Cardiac muscle cell (in vitro differentiated cells and primary cell): ENCODE data around the gene BRF1. TPM values are rescaled to one million over a fixed set of nuclear protein-coding genes. Genes with fewer than 3 reads are reported as not detected.

ENCODE experiments used
- DNase-seq, 2 donors: peaks; one replicate each; pipeline versions ENCODE4 v3.0.0 to v3.0.0-alpha.2; 2010 to 2017; ENCODE audit warnings: low read depth in 1 of 2, low spot score in 1 of 2
- H3K27ac ChIP-seq: fragments of 200-600 bp; sonication (generic); 2 replicates; pipeline ENCODE4 v1.5.1; 2016
- H3K27me3 ChIP-seq: fragments of 200-600 bp; sonication (generic); 2 replicates; pipeline ENCODE4 v1.6.0; 2016; ENCODE audit warnings: control low read depth
- H3K36me3 ChIP-seq: fragments of 200-600 bp; sonication (generic); 2 replicates; pipeline ENCODE4 v1.5.1; 2016; ENCODE audit warnings: control low read depth
- H3K4me1 ChIP-seq: fragments of 200-600 bp; sonication (generic); 2 replicates; pipeline ENCODE4 v1.8.1; 2017; ENCODE audit warnings: low read depth, mild to moderate bottlenecking, mixed run types
- H3K4me3 ChIP-seq: fragments of 200-600 bp; sonication (generic); 2 replicates; pipeline ENCODE4 v1.5.1; 2016; ENCODE audit warnings: mild to moderate bottlenecking
- H3K9me3 ChIP-seq: fragments of 200-600 bp; sonication (generic); 2 replicates; pipeline ENCODE4 v1.5.1; 2017; ENCODE audit warnings: low read depth, mild to moderate bottlenecking, control low read depth
- polyA plus RNA-seq: library from polyadenylated mRNA; unstranded; fragments of >200 nt; fragmentation: Nextera tagmentation; extraction: Ambion mirVana; gene quantifications from 2 replicates; pipeline ENCODE4 v1.2.1, GENCODE V29; 2016
- total RNA-seq: library from RNA; depleted of rRNA; stranded (reverse); fragments of >200 nt; gene quantifications from 2 replicates; pipeline ENCODE4 v1.2.3, GENCODE V29; 2016
- TF ChIP-seq, protein P1 (sequence below): IDR thresholded peaks from 2 replicates; pipeline ENCODE4 v1.5.1; 2012; ENCODE audit warnings: low read depth, mild to moderate bottlenecking, low read length

The BRF1 gene
- total and polyA plus RNA-seq, 2 experiments from 2014 or later = 26.6 to 82.2 TPM

DNA sequence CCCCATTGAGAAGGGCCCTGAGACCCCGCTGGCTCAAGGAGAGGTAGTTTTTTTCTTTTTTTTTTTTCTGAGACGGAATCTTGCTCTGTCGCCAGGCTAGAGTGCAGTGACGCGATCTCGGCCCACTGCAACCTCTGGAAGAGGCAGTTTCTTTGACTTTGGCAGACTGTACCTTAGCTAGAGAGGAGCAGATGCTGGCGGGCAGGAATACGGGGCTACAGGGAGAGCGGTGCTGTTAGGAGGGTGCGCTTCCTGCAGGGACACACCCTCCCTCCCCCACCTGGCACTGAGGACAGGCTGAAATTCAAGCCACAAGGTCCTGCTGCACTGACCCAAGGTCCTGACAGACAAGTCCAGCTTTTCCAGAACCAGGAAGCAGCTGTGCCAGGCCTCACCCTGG lies 87.4 kb downstream of the BRF1 start:
- Histone ChIP-seq H3K27ac (no peak overlapping the region), H3K27me3 (no peaks in the 10 kb centered on the region), H3K36me3 (peaks cover 10% of the 10 kb centered on the region), H3K4me1 (no peaks in the 10 kb centered on the region), H3K9me3 (no peaks in the 10 kb centered on the region), H3K4me3 (no peak overlapping the region)
- DNase-seq = no peak
- TF ChIP-seq, protein P1, sequence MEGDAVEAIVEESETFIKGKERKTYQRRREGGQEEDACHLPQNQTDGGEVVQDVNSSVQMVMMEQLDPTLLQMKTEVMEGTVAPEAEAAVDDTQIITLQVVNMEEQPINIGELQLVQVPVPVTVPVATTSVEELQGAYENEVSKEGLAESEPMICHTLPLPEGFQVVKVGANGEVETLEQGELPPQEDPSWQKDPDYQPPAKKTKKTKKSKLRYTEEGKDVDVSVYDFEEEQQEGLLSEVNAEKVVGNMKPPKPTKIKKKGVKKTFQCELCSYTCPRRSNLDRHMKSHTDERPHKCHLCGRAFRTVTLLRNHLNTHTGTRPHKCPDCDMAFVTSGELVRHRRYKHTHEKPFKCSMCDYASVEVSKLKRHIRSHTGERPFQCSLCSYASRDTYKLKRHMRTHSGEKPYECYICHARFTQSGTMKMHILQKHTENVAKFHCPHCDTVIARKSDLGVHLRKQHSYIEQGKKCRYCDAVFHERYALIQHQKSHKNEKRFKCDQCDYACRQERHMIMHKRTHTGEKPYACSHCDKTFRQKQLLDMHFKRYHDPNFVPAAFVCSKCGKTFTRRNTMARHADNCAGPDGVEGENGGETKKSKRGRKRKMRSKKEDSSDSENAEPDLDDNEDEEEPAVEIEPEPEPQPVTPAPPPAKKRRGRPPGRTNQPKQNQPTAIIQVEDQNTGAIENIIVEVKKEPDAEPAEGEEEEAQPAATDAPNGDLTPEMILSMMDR = no peak

DNA sequence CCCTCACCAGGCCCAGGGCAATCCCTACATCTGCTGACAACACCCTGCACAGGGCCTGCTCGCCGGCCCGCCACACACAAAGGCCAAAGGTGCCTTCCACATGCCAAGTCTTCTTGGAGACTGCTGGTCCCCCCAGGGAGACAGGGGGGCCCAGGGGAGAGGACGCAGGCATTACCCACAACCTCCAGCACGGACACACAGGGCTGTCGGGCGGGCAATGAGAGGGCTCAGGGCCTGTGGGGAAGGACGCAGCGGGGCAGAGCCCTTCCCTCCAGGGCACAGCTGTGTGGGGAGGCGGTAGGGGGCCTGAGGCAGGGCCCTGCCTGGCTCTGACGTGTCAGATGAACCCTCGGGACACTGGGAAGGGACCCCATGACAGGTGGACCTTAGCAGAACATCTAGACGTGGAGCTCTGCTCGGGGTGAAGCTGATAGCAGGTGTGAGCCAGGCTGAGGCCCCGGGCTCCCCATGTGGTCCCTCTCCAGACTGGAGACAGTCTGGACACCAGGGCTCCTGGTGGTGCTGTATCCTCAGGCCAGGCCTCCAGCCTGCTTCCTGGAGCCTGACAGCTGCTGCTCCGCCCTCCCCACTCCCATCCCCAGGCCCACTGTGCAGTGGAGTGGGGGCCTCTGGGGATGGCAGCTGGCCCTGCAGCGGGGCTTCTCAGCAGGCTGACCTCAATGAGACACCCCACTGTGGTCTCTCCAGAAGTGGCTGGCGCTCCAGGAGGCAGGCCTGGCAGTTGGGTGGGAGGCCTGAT lies 88.1 kb downstream of the BRF1 start:
- Histone ChIP-seq H3K9me3 (no peaks in the 10 kb centered on the region), H3K27ac (no peak overlapping the region), H3K4me3 (no peak overlapping the region), H3K4me1 (no peaks in the 10 kb centered on the region), H3K27me3 (no peaks in the 10 kb centered on the region), H3K36me3 (peaks cover 8% of the 10 kb centered on the region)
- no peak for DNase-seq
- TF ChIP-seq, protein P1 = no peak

DNA sequence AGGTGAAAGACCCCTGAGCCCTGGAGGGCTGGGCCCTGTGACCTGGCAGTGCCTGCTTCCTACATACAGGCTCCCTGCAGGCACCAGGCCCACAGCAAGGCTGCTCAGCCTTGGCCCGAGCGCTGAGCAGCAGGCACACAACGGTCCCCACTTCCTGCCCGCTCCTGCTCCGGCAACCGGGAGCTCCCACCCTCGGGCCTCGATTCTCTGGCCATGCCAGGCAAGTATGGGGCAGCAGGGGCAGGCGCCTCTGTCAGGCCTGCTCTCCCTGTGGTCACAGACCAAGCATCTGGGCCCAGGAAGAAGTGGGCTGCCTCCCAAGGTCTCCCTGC lies 89.1 kb downstream of the BRF1 start:
- H3K27ac ChIP-seq = no peak overlapping the region
- H3K4me1 ChIP-seq = no peaks in the 10 kb centered on the region
- H3K4me3 ChIP-seq = no peak overlapping the region
- H3K9me3 ChIP-seq = no peaks in the 10 kb centered on the region
- TF ChIP-seq, protein P1 = no peak
- H3K36me3 ChIP-seq = peaks cover 3% of the 10 kb centered on the region
- no peak for DNase-seq
- no peaks in the 10 kb centered on the region for H3K27me3 ChIP-seq

DNA sequence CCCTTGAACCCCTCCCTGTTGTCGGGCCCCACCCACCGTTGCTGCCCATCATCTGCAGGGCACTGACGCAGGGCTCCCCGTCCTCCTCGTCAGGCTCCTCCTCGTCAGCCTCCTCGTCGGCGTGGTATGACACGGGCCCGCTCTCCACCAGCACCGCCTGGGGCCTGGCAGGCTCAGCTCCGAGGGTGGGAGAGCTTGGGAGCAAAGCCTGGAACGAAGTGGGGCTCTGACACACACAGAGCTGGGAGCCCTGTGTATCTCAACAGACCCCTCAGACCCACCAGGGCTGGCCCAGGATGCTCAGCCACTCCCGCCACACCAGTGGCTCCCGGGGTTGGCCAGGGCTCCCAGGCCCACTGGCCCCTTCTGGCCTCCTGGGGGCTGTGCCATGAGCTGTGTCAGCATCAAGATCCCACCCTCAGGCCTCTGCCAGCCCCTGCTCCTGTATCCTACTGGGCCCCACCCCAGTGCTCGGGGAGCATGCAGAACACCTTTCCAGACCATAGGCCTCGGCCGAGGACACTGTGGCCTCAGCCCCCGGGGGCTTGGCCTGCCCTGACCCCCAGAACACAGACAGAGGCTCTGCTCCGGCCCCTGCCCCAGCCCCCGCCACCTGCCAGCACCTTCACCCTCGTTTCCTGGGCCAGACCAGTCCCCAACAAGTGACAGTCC lies 89.6 kb downstream of the BRF1 start:
- no peak for DNase-seq
- H3K9me3 ChIP-seq = no peaks in the 10 kb centered on the region
- no peaks in the 10 kb centered on the region for H3K27me3 ChIP-seq
- peaks cover 3% of the 10 kb centered on the region for H3K36me3 ChIP-seq
- no peak overlapping the region for H3K27ac ChIP-seq
- no peaks in the 10 kb centered on the region for H3K4me1 ChIP-seq
- H3K4me3 ChIP-seq = no peak overlapping the region
- TF ChIP-seq, protein P1 = no peak

DNA sequence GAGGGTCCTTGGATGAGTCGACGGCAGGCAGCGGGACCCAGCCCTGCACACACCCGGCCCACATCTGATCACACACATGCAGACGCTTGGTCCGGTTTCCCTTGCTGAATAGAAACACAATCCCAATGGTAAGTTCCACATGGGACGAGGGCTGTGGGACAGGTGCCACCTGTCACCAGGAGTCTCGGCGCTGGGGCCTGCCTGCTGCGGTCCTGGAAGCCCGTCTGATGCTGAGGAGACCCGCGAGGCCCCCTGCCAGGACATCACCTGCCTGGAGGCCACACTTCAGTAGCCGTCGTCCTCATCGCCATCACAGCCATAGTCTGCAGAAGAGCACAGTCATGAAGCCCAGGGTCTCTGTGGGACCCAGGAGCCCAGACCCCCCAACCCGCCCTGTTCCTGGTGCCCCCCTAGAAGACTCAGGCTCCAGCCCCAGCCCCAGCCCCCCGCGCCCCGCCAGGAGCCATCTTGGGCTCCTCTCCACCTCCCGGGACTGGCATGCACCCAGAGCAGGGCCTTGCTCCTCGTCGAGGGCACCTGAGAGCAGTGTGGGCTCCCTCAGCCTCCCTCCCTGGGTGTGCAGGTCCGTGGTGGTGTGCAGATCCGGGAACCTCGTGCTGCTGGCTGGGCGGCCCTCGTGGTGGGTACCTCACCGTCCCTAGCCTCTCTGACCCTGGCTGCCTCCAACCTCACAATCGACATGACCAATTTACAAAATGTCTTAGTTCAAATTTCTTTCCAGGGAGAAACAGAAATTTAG lies 90.4 kb downstream of the BRF1 start:
- Histone ChIP-seq H3K27ac (no peak overlapping the region), H3K27me3 (no peaks in the 10 kb centered on the region), H3K36me3 (peaks cover 3% of the 10 kb centered on the region), H3K9me3 (no peaks in the 10 kb centered on the region), H3K4me1 (no peaks in the 10 kb centered on the region), H3K4me3 (no peak overlapping the region)
- TF ChIP-seq, protein P1 = no peak
- DNase-seq = no peak
